Fibroblast of mammary gland (primary cell): ENCODE results near the gene ZDHHC13.

Source experiments
- DNase-seq: peaks from one replicate; pipeline ENCODE4 v3.0.0-alpha.2; 2010; ENCODE audit warnings: low read depth
- H3K4me3 ChIP-seq: 2 replicates; pipeline ENCODE4 v1.5.1; 2011; ENCODE audit warnings: low read depth, mild to moderate bottlenecking, low read length, moderate library complexity; ENCODE audit not compliant: control insufficient read depth
- TF ChIP-seq, protein P1 (sequence below): conservative IDR thresholded peaks from 2 replicates; pipeline ENCODE4 v1.5.1; 2011; ENCODE audit warnings: low read depth, low read length, inconsistent platforms; ENCODE audit not compliant: control insufficient read depth, insufficient read depth

The ZDHHC13 gene

DNA sequence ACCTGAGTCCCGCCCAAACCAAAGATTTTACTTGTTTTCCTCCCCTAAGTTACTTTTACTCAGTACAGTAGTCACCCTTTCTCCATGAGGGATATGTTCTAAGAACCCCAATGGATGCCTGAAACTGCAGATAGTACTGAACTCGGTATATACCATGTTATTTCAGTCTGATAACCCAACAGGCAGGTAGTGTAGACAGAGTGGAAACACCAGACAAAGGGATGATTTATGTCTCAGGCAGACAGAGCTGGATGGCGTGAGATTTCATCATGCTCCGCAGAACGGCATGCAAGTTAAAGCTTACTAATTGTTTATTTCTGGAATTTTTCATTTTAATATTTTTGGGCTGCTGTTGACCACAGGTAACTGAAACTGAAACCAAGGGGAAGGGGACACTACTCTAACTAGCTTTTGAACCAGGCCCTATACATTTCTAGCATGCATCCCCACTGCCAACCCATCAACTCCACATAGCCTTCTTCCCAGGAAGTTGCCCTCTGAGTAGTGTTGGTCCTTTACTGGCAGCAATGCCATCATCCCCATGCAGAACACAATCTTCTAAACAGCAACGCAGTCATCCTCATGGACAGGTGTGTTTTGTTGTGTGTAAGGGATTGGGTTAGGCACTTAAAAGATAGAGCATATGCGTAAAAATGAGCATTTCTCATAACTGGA, 57.1 kb downstream of the ZDHHC13 start:
- TF ChIP-seq, protein P1, sequence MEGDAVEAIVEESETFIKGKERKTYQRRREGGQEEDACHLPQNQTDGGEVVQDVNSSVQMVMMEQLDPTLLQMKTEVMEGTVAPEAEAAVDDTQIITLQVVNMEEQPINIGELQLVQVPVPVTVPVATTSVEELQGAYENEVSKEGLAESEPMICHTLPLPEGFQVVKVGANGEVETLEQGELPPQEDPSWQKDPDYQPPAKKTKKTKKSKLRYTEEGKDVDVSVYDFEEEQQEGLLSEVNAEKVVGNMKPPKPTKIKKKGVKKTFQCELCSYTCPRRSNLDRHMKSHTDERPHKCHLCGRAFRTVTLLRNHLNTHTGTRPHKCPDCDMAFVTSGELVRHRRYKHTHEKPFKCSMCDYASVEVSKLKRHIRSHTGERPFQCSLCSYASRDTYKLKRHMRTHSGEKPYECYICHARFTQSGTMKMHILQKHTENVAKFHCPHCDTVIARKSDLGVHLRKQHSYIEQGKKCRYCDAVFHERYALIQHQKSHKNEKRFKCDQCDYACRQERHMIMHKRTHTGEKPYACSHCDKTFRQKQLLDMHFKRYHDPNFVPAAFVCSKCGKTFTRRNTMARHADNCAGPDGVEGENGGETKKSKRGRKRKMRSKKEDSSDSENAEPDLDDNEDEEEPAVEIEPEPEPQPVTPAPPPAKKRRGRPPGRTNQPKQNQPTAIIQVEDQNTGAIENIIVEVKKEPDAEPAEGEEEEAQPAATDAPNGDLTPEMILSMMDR = no peak
- no peak overlapping the region for H3K4me3 ChIP-seq

DNA sequence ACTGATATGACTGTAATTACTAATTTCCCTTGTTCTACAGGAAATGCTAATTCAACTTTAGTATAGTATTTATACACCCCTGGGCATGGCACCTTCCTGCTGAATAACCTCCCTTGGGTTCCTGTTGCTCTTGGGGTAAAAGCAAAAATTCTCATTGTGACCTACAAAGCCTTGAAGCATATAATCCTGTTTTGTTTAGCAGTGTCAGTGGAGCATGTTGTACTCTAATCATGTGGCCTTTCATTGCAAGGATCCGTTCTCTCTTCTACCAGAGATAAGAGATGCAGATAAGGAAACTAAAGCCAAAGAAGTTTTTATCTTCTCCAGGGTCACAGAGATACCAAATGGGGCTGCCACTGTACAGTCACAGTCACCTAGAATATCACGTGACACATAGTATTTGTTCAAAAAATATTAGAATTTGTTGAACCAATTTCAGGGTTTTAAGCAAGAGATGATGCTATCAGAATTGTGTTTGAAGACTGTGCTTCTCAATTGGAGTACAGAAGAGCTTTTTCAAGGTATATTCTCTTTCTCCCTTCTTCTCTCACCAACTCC, 59.7 kb downstream of the ZDHHC13 start:
- no peak for DNase-seq
- TF ChIP-seq, protein P1 = no peak
- no peak overlapping the region for H3K4me3 ChIP-seq

More for the DNA sequence above, 57.1 kb downstream of the ZDHHC13 start:
- no peak for DNase-seq

DNA sequence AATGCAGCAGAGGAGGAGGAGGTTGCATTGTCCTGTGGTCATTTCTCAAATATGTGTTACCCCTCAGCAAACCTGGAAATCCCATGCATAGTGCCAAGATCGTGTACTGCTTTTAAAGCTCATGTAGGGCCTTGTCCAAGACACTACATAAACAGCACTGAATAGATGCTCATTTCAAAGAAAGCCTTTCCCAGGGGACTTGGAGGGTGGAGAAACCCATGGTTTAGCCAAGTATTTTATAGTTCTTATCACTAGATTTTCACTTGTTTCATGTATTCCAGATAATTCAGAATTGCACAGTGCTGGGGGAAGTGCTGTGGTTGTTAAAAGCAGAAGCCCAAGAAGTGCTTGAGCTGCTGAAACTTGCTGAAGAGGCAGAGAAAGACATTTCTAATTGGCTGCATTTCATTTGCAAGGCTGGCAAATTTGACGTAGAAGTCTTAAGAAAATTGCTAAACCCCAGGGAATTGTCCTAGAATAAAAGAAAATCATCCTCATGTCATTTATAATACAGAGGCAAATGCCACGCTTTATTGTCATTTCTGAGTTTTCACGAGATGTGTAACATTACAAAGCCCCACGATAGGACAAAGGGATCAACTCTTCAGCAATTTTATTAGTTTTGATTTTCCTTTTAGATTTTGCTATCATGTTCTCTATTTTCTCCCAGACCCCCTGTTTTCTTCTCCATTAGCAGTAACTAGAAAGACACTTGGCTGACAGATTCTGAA, 64.7 kb downstream of the ZDHHC13 start:
- TF ChIP-seq, protein P1 = no peak
- DNase-seq = peak; percentile 8
- no peak overlapping the region for H3K4me3 ChIP-seq

DNA sequence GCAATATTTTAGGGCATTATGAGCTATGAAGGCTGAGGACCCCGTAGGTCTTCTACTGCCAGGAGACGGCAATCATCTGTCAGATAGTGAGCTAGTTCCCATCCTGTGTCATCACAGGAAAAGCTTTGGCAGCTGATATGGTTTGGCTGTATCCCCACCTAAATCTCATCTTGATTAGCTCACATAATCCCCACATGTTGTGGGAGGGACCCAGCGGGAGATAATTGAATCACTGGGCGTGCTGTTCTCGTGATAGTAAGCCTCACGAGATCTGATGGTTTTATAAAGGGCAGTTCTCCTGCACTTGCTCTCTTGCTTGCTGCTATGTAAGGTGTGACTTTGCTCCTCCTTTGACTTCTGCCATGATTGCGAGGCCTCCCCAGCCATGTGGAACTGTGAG, 66.7 kb downstream of the ZDHHC13 start:
- peak; percentile 28 for DNase-seq
- TF ChIP-seq, protein P1 = no peak

DNA sequence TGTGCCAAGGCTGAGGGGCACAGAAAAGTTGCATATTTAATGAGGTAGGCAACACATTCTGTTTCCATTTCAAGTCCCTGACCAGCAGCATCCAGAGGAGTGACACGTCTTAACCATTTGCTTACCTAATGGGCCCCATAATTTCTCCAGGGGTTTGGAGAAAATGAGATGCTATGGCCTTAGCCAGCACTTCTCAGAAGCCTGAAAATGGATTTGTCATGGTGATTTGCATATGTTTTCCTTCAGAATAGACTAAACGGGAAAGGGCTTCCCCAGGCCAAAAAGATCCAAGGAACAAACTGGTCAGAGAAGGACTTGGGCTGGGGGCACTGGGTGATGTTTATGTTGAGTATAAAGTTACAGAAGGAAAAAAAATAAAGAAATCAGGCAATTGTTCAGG, 68.1 kb downstream of the ZDHHC13 start:
- H3K4me3 ChIP-seq = no peak overlapping the region
- TF ChIP-seq, protein P1 = no peak
- no peak for DNase-seq

More for the DNA sequence above, 66.7 kb downstream of the ZDHHC13 start:
- no peak overlapping the region for H3K4me3 ChIP-seq

DNA sequence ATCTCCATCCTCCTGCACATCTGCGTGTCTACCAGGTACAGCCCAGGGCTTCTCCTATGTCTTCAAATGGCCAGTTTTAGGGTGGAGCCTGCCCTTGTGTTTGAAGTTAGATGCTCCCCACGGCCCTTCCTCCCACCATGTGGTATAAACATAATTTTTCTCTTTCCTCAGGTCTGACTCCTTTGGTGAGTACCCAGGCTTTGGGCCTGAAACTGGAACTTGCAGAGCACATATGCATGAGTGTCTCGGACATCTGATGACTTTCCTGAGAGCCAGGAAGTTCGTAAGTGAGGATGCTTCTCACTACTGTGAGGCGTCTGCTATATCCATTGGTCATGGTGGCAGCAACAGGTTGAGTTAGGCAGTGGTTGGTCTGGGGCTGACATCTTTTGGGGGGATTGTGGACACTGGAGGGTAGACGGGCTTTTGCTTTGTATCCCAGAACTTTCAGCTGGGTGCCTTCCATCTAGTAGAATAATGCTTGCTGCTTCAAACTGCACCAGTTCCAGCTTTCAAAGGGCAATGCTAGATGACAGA, 68.6 kb downstream of the ZDHHC13 start:
- no peak overlapping the region for H3K4me3 ChIP-seq
- no peak for DNase-seq
- TF ChIP-seq, protein P1 = no peak
